ENCODE data around the gene COL4A3. TPM values are rescaled to one million over a fixed set of nuclear protein-coding genes. Genes with fewer than 3 reads are reported as not detected.

The COL4A3 gene
- polyA plus RNA-seq, 3 donors: 0.03 TPM; not detected in 2

DNA sequence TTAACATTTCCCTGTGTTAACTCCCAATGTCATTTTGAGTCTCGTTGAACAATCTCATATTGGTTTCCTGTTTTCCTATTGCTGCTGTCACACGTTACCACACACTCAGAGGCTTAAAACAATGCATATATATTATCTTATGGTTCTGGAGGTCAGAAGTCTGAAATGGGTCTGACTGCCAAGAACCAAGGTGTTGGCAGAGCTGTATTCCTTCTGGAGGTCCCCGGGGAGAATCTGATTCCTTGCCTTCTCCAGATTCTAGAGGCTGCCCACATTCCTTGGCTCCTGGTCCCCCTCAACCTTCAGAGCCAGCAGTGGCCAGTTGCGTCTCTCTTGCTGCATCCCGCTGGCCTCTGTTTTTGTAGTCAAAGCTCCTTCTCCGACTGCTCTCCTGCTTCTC is 18.0 kb upstream of the COL4A3 start:
- no peak for TF ChIP-seq CTCF (IDR thresholded peaks at IDR 0.05)
- Mint-ChIP-seq H3K4me1 (no peaks in the 10 kb centered on the region), H3K27me3 (ENCODE audit: low read depth in 3 of 3) (peaks cover 4 to 8% (median 6%) of the 10 kb centered on the region in 3 donors), H3K36me3 (no peaks in the 10 kb centered on the region), H3K4me3 (no peak overlapping the region), H3K27ac (no peak overlapping the region), H3K9me3 (peaks cover 0 to 5% (median 0%) of the 10 kb centered on the region in 7 donors)
- H3K9me3 ChIP-seq (replicated peaks in 1 of 2; ENCODE audit: control insufficient read depth in 1 of 2, insufficient read depth in 1 of 2, low read length in 2 of 2): no peaks in the 10 kb centered on the region
- H3K27ac ChIP-seq (ENCODE audit: low read depth in 1 of 2, low read length in 2 of 2): no peak overlapping the region
- intact Hi-C loops (cut with micrococcal nuclease): no loop called here
- H3K27me3 ChIP-seq (ENCODE audit: control insufficient read depth in 2 of 2, insufficient read depth in 2 of 2, low read length in 2 of 2): no peaks in the 10 kb centered on the region
- no peaks in the 10 kb centered on the region for H4K20me1 ChIP-seq (ENCODE audit: insufficient read depth, low read length)
- 98% methylated on average over 4 of the region's 6 CpGs for WGBS (ENCODE audit: insufficient coverage)
- no peak overlapping the region for H3K4me3 ChIP-seq (replicated peaks in 1 of 3; ENCODE audit: low read depth in 2 of 3, low read length in 3 of 3)
- no peaks in the 10 kb centered on the region for H3K36me3 ChIP-seq (replicated peaks in 1 of 2; ENCODE audit: control insufficient read depth in 1 of 2, insufficient read depth in 2 of 2, low read length in 2 of 2)
- no peak overlapping the region for H2AFZ ChIP-seq (ENCODE audit: insufficient read depth, low read depth, low read length, poor library complexity, severe bottlenecking)
- no peak overlapping the region for H3K9ac ChIP-seq (ENCODE audit: insufficient read depth, low read length, poor library complexity, severe bottlenecking)
- no peak for DNase-seq
- no peaks in the 10 kb centered on the region for H3K4me1 ChIP-seq (ENCODE audit: control insufficient read depth in 1 of 2, insufficient read depth in 2 of 2, low read length in 2 of 2)
- H3K79me2 ChIP-seq (ENCODE audit: insufficient read depth, low read length): no peaks in the 10 kb centered on the region
- H3K4me2 ChIP-seq (replicated peaks; ENCODE audit: extremely low read depth, low read length, poor library complexity, severe bottlenecking): no peak overlapping the region

GRCh38 chr2:227147023-227147422 is 17.4 kb upstream of the COL4A3 start:
- H3K9me3 ChIP-seq (replicated peaks in 1 of 2; ENCODE audit: control insufficient read depth in 1 of 2, insufficient read depth in 1 of 2, low read length in 2 of 2): no peaks in the 10 kb centered on the region
- TF ChIP-seq CTCF (IDR thresholded peaks at IDR 0.05): no peak
- H3K9ac ChIP-seq (ENCODE audit: insufficient read depth, low read length, poor library complexity, severe bottlenecking): no peak overlapping the region
- H3K4me3 ChIP-seq (replicated peaks in 1 of 3; ENCODE audit: low read depth in 2 of 3, low read length in 3 of 3): no peak overlapping the region
- no peaks in the 10 kb centered on the region for H3K4me1 ChIP-seq (ENCODE audit: control insufficient read depth in 1 of 2, insufficient read depth in 2 of 2, low read length in 2 of 2)
- intact Hi-C loops (cut with micrococcal nuclease): no loop called here
- H4K20me1 ChIP-seq (ENCODE audit: insufficient read depth, low read length): no peaks in the 10 kb centered on the region
- no peaks in the 10 kb centered on the region for H3K36me3 ChIP-seq (replicated peaks in 1 of 2; ENCODE audit: control insufficient read depth in 1 of 2, insufficient read depth in 2 of 2, low read length in 2 of 2)
- Mint-ChIP-seq H3K27me3 (ENCODE audit: low read depth in 3 of 3) (peaks cover 4 to 6% (median 5%) of the 10 kb centered on the region in 3 donors), H3K4me3 (no peak overlapping the region), H3K4me1 (no peaks in the 10 kb centered on the region), H3K36me3 (no peaks in the 10 kb centered on the region), H3K9me3 (peaks cover 0 to 5% (median 0%) of the 10 kb centered on the region in 7 donors), H3K27ac (no peak overlapping the region)
- no peak overlapping the region for H2AFZ ChIP-seq (ENCODE audit: insufficient read depth, low read depth, low read length, poor library complexity, severe bottlenecking)
- no peaks in the 10 kb centered on the region for H3K27me3 ChIP-seq (ENCODE audit: control insufficient read depth in 2 of 2, insufficient read depth in 2 of 2, low read length in 2 of 2)
- no peak overlapping the region for H3K27ac ChIP-seq (ENCODE audit: low read depth in 1 of 2, low read length in 2 of 2)
- H3K4me2 ChIP-seq (replicated peaks; ENCODE audit: extremely low read depth, low read length, poor library complexity, severe bottlenecking): no peak overlapping the region
- WGBS (ENCODE audit: insufficient coverage): 90% methylated on average over 2 of the region's 3 CpGs
- H3K79me2 ChIP-seq (ENCODE audit: insufficient read depth, low read length): no peaks in the 10 kb centered on the region
- DNase-seq: no peak
